ENCODE data around the gene CCDC39.
"Not testable (repeated sequence)": the region's sequence is repeated elsewhere in the genome, so short reads cannot be mapped to it uniquely, and the experiment has no call there.

CCDC39 gene

GRCh38 chr3:180626844-180627243 is 52.4 kb downstream of the CCDC39 start:
- Histone ChIP-seq H3K9me3 (ENCODE audit: insufficient read depth, low read length, severe bottlenecking) (no peaks in the 10 kb centered on the region), H3K4me2 (ENCODE audit: insufficient read depth, low read length) (no peak overlapping the region), H3K27ac (ENCODE audit: low read length) (no peak overlapping the region), H3K27me3 (ENCODE audit: insufficient read depth, low read length, poor library complexity) (no peaks in the 10 kb centered on the region), H3K4me1 (ENCODE audit: insufficient read depth, low read length) (no peaks in the 10 kb centered on the region), H3K9ac (ENCODE audit: low read depth, low read length) (no peak overlapping the region), H3K36me3 (ENCODE audit: insufficient read depth, low read length) (no peaks in the 10 kb centered on the region), H4K20me1 (ENCODE audit: insufficient read depth, low read length) (no peaks in the 10 kb centered on the region), H3K4me3 (ENCODE audit: low read depth in 1 of 2, low read length in 2 of 2) (no peak overlapping the region), H3K79me2 (ENCODE audit: insufficient read depth, low read length) (no peaks in the 10 kb centered on the region), H2AFZ (ENCODE audit: low read depth, low read length) (no peak overlapping the region)
- no peak for TF ChIP-seq EZH2 (IDR thresholded peaks at IDR 0.05; ENCODE audit: borderline replicate concordance, low read depth, low read length, severe bottlenecking)
- no peak for TF ChIP-seq CTCF (IDR thresholded peaks at IDR 0.05; ENCODE audit: borderline replicate concordance, extremely low read depth, low read length, poor library complexity, severe bottlenecking)
- ATAC-seq (ENCODE audit: insufficient read depth, low read depth) (no peak), DNase-seq (no peak)

- Histone ChIP-seq H3K79me2 (ENCODE audit: insufficient read depth, low read length) (no peaks in the 10 kb centered on the region), H4K20me1 (ENCODE audit: insufficient read depth, low read length) (no peaks in the 10 kb centered on the region), H3K4me3 (ENCODE audit: low read depth in 1 of 2, low read length in 2 of 2) (no peak overlapping the region), H3K9me3 (ENCODE audit: insufficient read depth, low read length, severe bottlenecking) (no peaks in the 10 kb centered on the region), H3K9ac (ENCODE audit: low read depth, low read length) (no peak overlapping the region), H3K27ac (ENCODE audit: low read length) (no peak overlapping the region), H3K4me1 (ENCODE audit: insufficient read depth, low read length) (no peaks in the 10 kb centered on the region), H3K4me2 (ENCODE audit: insufficient read depth, low read length) (no peak overlapping the region), H2AFZ (ENCODE audit: low read depth, low read length) (no peak overlapping the region), H3K27me3 (ENCODE audit: insufficient read depth, low read length, poor library complexity) (no peaks in the 10 kb centered on the region), H3K36me3 (ENCODE audit: insufficient read depth, low read length) (no peaks in the 10 kb centered on the region)
- ATAC-seq (ENCODE audit: insufficient read depth, low read depth) (no peak), DNase-seq (no peak)
- TF ChIP-seq CTCF (IDR thresholded peaks at IDR 0.05; ENCODE audit: borderline replicate concordance, extremely low read depth, low read length, poor library complexity, severe bottlenecking) (no peak), EZH2 (IDR thresholded peaks at IDR 0.05; ENCODE audit: borderline replicate concordance, low read depth, low read length, severe bottlenecking) (no peak)
Observed at GRCh38 chr3:180624714-180625113, 54.6 kb downstream of the CCDC39 start.

GRCh38 chr3:180619723-180620122 is 59.6 kb downstream of the CCDC39 start:
- DNase-seq (no peak), ATAC-seq (ENCODE audit: insufficient read depth, low read depth) (no peak)
- no peaks in the 10 kb centered on the region for H4K20me1 ChIP-seq (ENCODE audit: insufficient read depth, low read length)
- H3K4me2 ChIP-seq (ENCODE audit: insufficient read depth, low read length), result no peak overlapping the region
- no peaks in the 10 kb centered on the region for H3K79me2 ChIP-seq (ENCODE audit: insufficient read depth, low read length)
- no peak overlapping the region for H3K9ac ChIP-seq (ENCODE audit: low read depth, low read length)
- TF ChIP-seq EZH2 (IDR thresholded peaks at IDR 0.05; ENCODE audit: borderline replicate concordance, low read depth, low read length, severe bottlenecking), result no peak
- no peak for TF ChIP-seq CTCF (IDR thresholded peaks at IDR 0.05; ENCODE audit: borderline replicate concordance, extremely low read depth, low read length, poor library complexity, severe bottlenecking)
- H3K27ac ChIP-seq (ENCODE audit: low read length), result no peak overlapping the region
- H3K4me1 ChIP-seq (ENCODE audit: insufficient read depth, low read length), result no peaks in the 10 kb centered on the region
- H3K36me3 ChIP-seq (ENCODE audit: insufficient read depth, low read length), result no peaks in the 10 kb centered on the region
- H3K9me3 ChIP-seq (ENCODE audit: insufficient read depth, low read length, severe bottlenecking), result no peaks in the 10 kb centered on the region
- H3K4me3 ChIP-seq (ENCODE audit: low read depth in 1 of 2, low read length in 2 of 2), result no peak overlapping the region
- no peak overlapping the region for H2AFZ ChIP-seq (ENCODE audit: low read depth, low read length)
- no peaks in the 10 kb centered on the region for H3K27me3 ChIP-seq (ENCODE audit: insufficient read depth, low read length, poor library complexity)

GRCh38 chr3:180618563-180618962 is 60.7 kb downstream of the CCDC39 start:
- H3K79me2 ChIP-seq (ENCODE audit: insufficient read depth, low read length); H3K27me3 ChIP-seq (ENCODE audit: insufficient read depth, low read length, poor library complexity); H2AFZ ChIP-seq (ENCODE audit: low read depth, low read length); H3K4me1 ChIP-seq (ENCODE audit: insufficient read depth, low read length); H3K9ac ChIP-seq (ENCODE audit: low read depth, low read length); H4K20me1 ChIP-seq (ENCODE audit: insufficient read depth, low read length); H3K27ac ChIP-seq (ENCODE audit: low read length); H3K4me3 ChIP-seq (ENCODE audit: low read depth in 1 of 2, low read length in 2 of 2); H3K4me2 ChIP-seq (ENCODE audit: insufficient read depth, low read length); DNase-seq; H3K9me3 ChIP-seq (ENCODE audit: insufficient read depth, low read length, severe bottlenecking); ATAC-seq (ENCODE audit: insufficient read depth, low read depth); H3K36me3 ChIP-seq (ENCODE audit: insufficient read depth, low read length): not testable (repeated sequence)

Measured in DND-41 (cell line).